ENCODE measurements around the gene IRF2BPL.

DNA sequence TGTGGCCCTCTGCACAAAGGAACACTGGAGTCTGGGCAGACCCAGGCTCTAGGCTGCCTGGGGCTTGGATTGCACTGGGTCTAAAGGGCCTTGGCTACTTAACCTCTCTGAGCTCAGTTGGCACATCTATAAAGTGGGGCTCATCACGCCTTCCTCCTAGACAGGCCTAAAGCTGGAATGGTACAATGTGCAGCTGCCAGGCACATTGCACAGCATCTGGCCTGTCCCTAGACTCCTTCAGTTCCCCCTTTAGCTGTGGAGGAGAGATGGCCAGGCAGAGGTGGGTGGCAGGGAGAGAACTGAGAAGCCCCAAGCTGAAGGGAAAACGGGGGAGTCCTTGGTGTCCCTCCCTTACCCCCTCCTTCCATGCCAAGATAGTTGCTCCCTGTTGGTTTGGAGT lies 10.8 kb downstream of the IRF2BPL start:
- TF ChIP-seq, protein P1, sequence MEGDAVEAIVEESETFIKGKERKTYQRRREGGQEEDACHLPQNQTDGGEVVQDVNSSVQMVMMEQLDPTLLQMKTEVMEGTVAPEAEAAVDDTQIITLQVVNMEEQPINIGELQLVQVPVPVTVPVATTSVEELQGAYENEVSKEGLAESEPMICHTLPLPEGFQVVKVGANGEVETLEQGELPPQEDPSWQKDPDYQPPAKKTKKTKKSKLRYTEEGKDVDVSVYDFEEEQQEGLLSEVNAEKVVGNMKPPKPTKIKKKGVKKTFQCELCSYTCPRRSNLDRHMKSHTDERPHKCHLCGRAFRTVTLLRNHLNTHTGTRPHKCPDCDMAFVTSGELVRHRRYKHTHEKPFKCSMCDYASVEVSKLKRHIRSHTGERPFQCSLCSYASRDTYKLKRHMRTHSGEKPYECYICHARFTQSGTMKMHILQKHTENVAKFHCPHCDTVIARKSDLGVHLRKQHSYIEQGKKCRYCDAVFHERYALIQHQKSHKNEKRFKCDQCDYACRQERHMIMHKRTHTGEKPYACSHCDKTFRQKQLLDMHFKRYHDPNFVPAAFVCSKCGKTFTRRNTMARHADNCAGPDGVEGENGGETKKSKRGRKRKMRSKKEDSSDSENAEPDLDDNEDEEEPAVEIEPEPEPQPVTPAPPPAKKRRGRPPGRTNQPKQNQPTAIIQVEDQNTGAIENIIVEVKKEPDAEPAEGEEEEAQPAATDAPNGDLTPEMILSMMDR (IDR thresholded peaks at IDR 0.05), result no peak
- no peak for TF ChIP-seq POLR2A (IDR thresholded peaks at IDR 0.05)
